GM23248 (cell line): Measurements from ENCODE around the gene LIME1.

Source experiments
- EZH2 ChIP-seq: fragments of 200-600 bp; sonication (generic); IDR thresholded peaks from 2 replicates; pipeline ENCODE4 v1.6.1; 2018; ENCODE audit warnings: antibody characterized with exemption, mild to moderate bottlenecking; ENCODE audit not compliant: insufficient read depth, poor library complexity, severe bottlenecking
- EZH2phosphoT487 ChIP-seq: fragments of 200-600 bp; sonication (generic); IDR thresholded peaks from 2 replicates; pipeline ENCODE4 v1.6.1; 2018; ENCODE audit warnings: antibody characterized with exemption, moderate library complexity, mild to moderate bottlenecking, low read depth; ENCODE audit not compliant: insufficient read depth

- TF ChIP-seq EZH2, result no peak
- TF ChIP-seq EZH2phosphoT487, result no peak
These were observed 32.9 kb upstream of the LIME1 start for GRCh38 chr20:63703471-63703975.
